H1 (cell line): Measurements from ENCODE around the gene TUBB8. TPM values are rescaled to one million over a fixed set of nuclear protein-coding genes. Genes with fewer than 3 reads are reported as not detected.

Source experiments
- CTCF ChIA-PET: fragments of 300-600 bp; sonication (Branson Sonifier 250); formaldehyde crosslinking; loops from one replicate; lab custom pipeline; 2021; ENCODE audit not compliant: partially characterized antibody; lab: Charles Lee
- POLR2A ChIA-PET: fragments of 300-600 bp; sonication (Branson Sonifier 250); formaldehyde crosslinking; loops from one replicate; lab custom pipeline; 2021; ENCODE audit warnings: inconsistent platforms; ENCODE audit not compliant: partially characterized antibody; lab: Charles Lee
- DNase-seq, 2 experiments: peaks; one replicate each; pipeline versions ENCODE4 v3.0.0 to v3.0.0-alpha.2; 2010 to 2022; ENCODE audit warnings: low spot score in 2 of 2, low read depth in 1 of 2, mixed read lengths in 1 of 2
- FAIRE-seq: peaks from 2 replicates; lab custom pipeline; 2011; peaks lifted over from hg19 to GRCh38; lab: Jason Lieb, UNC
- H2AFZ ChIP-seq: 2 replicates; pipeline ENCODE4 v1.8.1; 2012; ENCODE audit warnings: low read length, inconsistent platforms
- H2AK5ac ChIP-seq: 2 replicates; pipeline ENCODE4 v1.6.1; 2013; ENCODE audit warnings: low read depth, low read length
- H2BK120ac ChIP-seq: replicated peaks from 2 replicates; pipeline ENCODE3; 2013; ENCODE audit warnings: low read depth, low read length, inconsistent platforms
- H2BK12ac ChIP-seq: 2 replicates; pipeline ENCODE4 v1.6.1; 2013; ENCODE audit warnings: low read depth, low read length
- H2BK15ac ChIP-seq: 2 replicates; pipeline ENCODE4 v1.6.1; 2013; ENCODE audit warnings: low read length
- H2BK20ac ChIP-seq: 2 replicates; pipeline ENCODE4 v1.6.1; 2013; ENCODE audit warnings: low read length
- H2BK5ac ChIP-seq: 2 replicates; pipeline ENCODE4 v1.6.1; 2013; ENCODE audit warnings: low read depth, low read length
- H3K14ac ChIP-seq: 2 replicates; pipeline ENCODE4 v1.6.1; 2013; ENCODE audit warnings: inconsistent platforms; ENCODE audit not compliant: insufficient read length
- H3K18ac ChIP-seq: 2 replicates; pipeline ENCODE4 v1.6.1; 2013; ENCODE audit warnings: low read length; ENCODE audit errors: extremely low read depth
- H3K23ac ChIP-seq: 2 replicates; pipeline ENCODE4 v1.6.1; 2013; ENCODE audit warnings: inconsistent platforms; ENCODE audit not compliant: insufficient read length
- H3K23me2 ChIP-seq: 2 replicates; pipeline ENCODE4 v1.6.1; 2013; ENCODE audit warnings: low read depth, low read length
- H3K27ac ChIP-seq: 2 replicates; pipeline ENCODE4 v1.6.1; 2011; ENCODE audit warnings: low read depth, low read length, inconsistent platforms
- H3K27me3 ChIP-seq, 4 experiments: replicated peaks in 1 of 4; 1 replicate in 1 of 4; 2 replicates in 3 of 4; pipeline versions ENCODE4 v1.6.1 to v1.8.1; 2011 to 2013; ENCODE audit warnings: low read length in 3 of 4, mild to moderate bottlenecking in 3 of 4, inconsistent platforms in 2 of 4, mixed read lengths in 2 of 4, moderate library complexity in 1 of 4; ENCODE audit not compliant: control insufficient read depth in 3 of 4, insufficient read depth in 3 of 4; ENCODE audit errors: extremely low read depth in 1 of 4
- H3K36me3 ChIP-seq, 4 experiments: 2 replicates each; pipeline versions ENCODE4 v1.6.1 to v1.8.1; 2011 to 2013; ENCODE audit warnings: mild to moderate bottlenecking in 4 of 4, low read length in 3 of 4, moderate library complexity in 2 of 4, control low read depth in 1 of 4, inconsistent platforms in 1 of 4; ENCODE audit not compliant: insufficient read depth in 4 of 4, control insufficient read depth in 2 of 4
- H3K4ac ChIP-seq: replicated peaks from 2 replicates; pipeline ENCODE3; 2013; ENCODE audit warnings: low read length, low read depth, mixed read lengths, inconsistent platforms; ENCODE audit not compliant: insufficient read length
- H3K4me1 ChIP-seq, 4 experiments: replicated peaks in 1 of 4; 1 replicate in 1 of 4; 2 replicates in 3 of 4; pipeline versions ENCODE4 v1.6.1 to v1.8.1; 2011 to 2013; ENCODE audit warnings: low read length in 3 of 4, inconsistent platforms in 2 of 4, mixed read lengths in 1 of 4; ENCODE audit not compliant: insufficient read depth in 4 of 4, control insufficient read depth in 3 of 4
- H3K4me2 ChIP-seq, 2 experiments: 2 replicates each; pipeline versions ENCODE4 v1.6.1 to v1.8.1; 2011 to 2013; ENCODE audit warnings: low read depth in 2 of 2, low read length in 2 of 2, control low read depth in 1 of 2, inconsistent platforms in 1 of 2, mild to moderate bottlenecking in 1 of 2; ENCODE audit not compliant: insufficient read depth in 1 of 2
- H3K4me3 ChIP-seq, 4 experiments: fragments of 200-600, 300-600 bp in 1 of 4; sonication (generic), shearing (Covaris generic), sonication (Bioruptor Twin) in 1 of 4; 2 replicates each; pipeline versions ENCODE4 v1.5.1 to v1.8.1; 2011 to 2016; ENCODE audit warnings: low read length in 4 of 4, low read depth in 3 of 4, control low read depth in 2 of 4, inconsistent platforms in 2 of 4, mild to moderate bottlenecking in 2 of 4, mixed read lengths in 1 of 4, moderate library complexity in 1 of 4; ENCODE audit not compliant: insufficient read depth in 2 of 4; ENCODE audit errors: extremely low read depth in 1 of 4
- H3K56ac ChIP-seq: replicated peaks from 2 replicates; pipeline ENCODE3; 2013; ENCODE audit warnings: low read depth, mild to moderate bottlenecking, mixed read lengths, low read length, inconsistent platforms; ENCODE audit not compliant: insufficient read length
- H3K79me1 ChIP-seq: 2 replicates; pipeline ENCODE4 v1.6.1; 2013; ENCODE audit warnings: low read depth, low read length, control low read depth
- H3K79me2 ChIP-seq, 2 experiments: 2 replicates each; pipeline versions ENCODE4 v1.6.1 to v1.8.1; 2012 to 2013; ENCODE audit warnings: low read length in 2 of 2, mild to moderate bottlenecking in 2 of 2, inconsistent platforms in 1 of 2; ENCODE audit not compliant: insufficient read depth in 2 of 2, control insufficient read depth in 1 of 2
- H3K9ac ChIP-seq, 4 experiments: replicated peaks in 1 of 4; 1 replicate in 1 of 4; 2 replicates in 3 of 4; pipeline versions ENCODE4 v1.6.1 to v1.8.1; 2011 to 2013; ENCODE audit warnings: low read depth in 3 of 4, low read length in 3 of 4, control low read depth in 2 of 4, mild to moderate bottlenecking in 2 of 4, moderate library complexity in 2 of 4, inconsistent platforms in 1 of 4; ENCODE audit errors: extremely low read depth in 1 of 4
- H3K9me3 ChIP-seq, 2 experiments: 2 replicates each; pipeline versions ENCODE4 v1.6.1 to v1.8.1; 2012 to 2013; ENCODE audit warnings: mild to moderate bottlenecking in 2 of 2, moderate library complexity in 2 of 2, control low read depth in 1 of 2, inconsistent platforms in 1 of 2, low read depth in 1 of 2, low read length in 1 of 2, mixed read lengths in 1 of 2; ENCODE audit not compliant: insufficient read depth in 2 of 2
- H4K20me1 ChIP-seq, 2 experiments: replicated peaks in 1 of 2; 2 replicates each; pipeline versions ENCODE3 to v1.8.1; 2011 to 2013; ENCODE audit warnings: inconsistent platforms in 2 of 2, low read length in 2 of 2, mild to moderate bottlenecking in 1 of 2; ENCODE audit not compliant: insufficient read depth in 2 of 2, control insufficient read depth in 1 of 2
- H4K5ac ChIP-seq: 2 replicates; pipeline ENCODE4 v1.6.1; 2013; ENCODE audit warnings: low read length, low read depth, mixed read lengths, inconsistent platforms; ENCODE audit not compliant: insufficient read length
- H4K8ac ChIP-seq: 2 replicates; pipeline ENCODE4 v1.8.0; 2013; ENCODE audit warnings: mild to moderate bottlenecking, moderate library complexity, low read length, inconsistent platforms; ENCODE audit not compliant: insufficient read depth; ENCODE audit errors: extremely low read depth
- H4K91ac ChIP-seq: replicated peaks from 2 replicates; pipeline ENCODE3; 2013; ENCODE audit warnings: low read length, mixed read lengths, inconsistent platforms; ENCODE audit not compliant: insufficient read length
- BACH1 ChIP-seq: IDR thresholded peaks from 2 replicates; pipeline ENCODE4 v1.6.1; 2012; ENCODE audit warnings: low read length, improper control_type of control experiment
- BRCA1 ChIP-seq: IDR thresholded peaks from 2 replicates; pipeline ENCODE4 v1.6.1; 2012; ENCODE audit warnings: low read depth, low read length, improper control_type of control experiment
- CHD1 ChIP-seq: IDR thresholded peaks from 2 replicates; pipeline ENCODE4 v1.6.1; 2012; ENCODE audit warnings: low read depth, low read length, improper control_type of control experiment
- EGR1 ChIP-seq: IDR thresholded peaks from 2 replicates; pipeline ENCODE4 v1.6.1; 2011; ENCODE audit warnings: low read depth, low read length, borderline replicate concordance
- EZH2 ChIP-seq: fragments of 200-600 bp; sonication (generic); IDR thresholded peaks from 2 replicates; pipeline ENCODE4 v1.7.1; 2012; ENCODE audit warnings: low read depth, mild to moderate bottlenecking, moderate library complexity, low read length, inconsistent platforms; ENCODE audit not compliant: severe bottlenecking
- KDM1A ChIP-seq: fragments of 200-600, 300-600 bp; sonication (generic); IDR thresholded peaks from 2 replicates; pipeline ENCODE4 v1.7.1; 2016; ENCODE audit warnings: mild to moderate bottlenecking, low read length, borderline replicate concordance
- KDM5A ChIP-seq: fragments of 200-600 bp; IDR thresholded peaks from 2 replicates; pipeline ENCODE4 v1.7.1; 2012; ENCODE audit warnings: mild to moderate bottlenecking, low read length, inconsistent platforms, mixed read lengths
- MAX ChIP-seq: IDR thresholded peaks from 2 replicates; pipeline ENCODE4 v1.6.1; 2012; ENCODE audit warnings: inconsistent platforms
- PHF8 ChIP-seq: fragments of 200-600 bp; sonication (generic); conservative IDR thresholded peaks from 2 replicates; pipeline ENCODE4 v1.7.1; 2012; ENCODE audit warnings: low read depth, mild to moderate bottlenecking, inconsistent platforms, low read length, moderate library complexity
- SIX5 ChIP-seq: IDR thresholded peaks from 2 replicates; pipeline ENCODE4 v1.6.1; 2011; ENCODE audit warnings: mild to moderate bottlenecking, low read depth, low read length
- SP4 ChIP-seq: IDR thresholded peaks from 2 replicates; pipeline ENCODE4 v1.6.1; 2012; ENCODE audit warnings: low read length, inconsistent platforms
- SUZ12 ChIP-seq: fragments of 200-600 bp; sonication (generic); IDR thresholded peaks from 2 replicates; pipeline ENCODE4 v1.6.1; 2012; ENCODE audit warnings: mild to moderate bottlenecking, inconsistent platforms, low read length, moderate library complexity, mixed read lengths
- TAF7 ChIP-seq: optimal IDR thresholded peaks from 2 replicates; pipeline ENCODE3; 2011; ENCODE audit warnings: low read depth, mild to moderate bottlenecking, inconsistent platforms, low read length, moderate library complexity, borderline replicate concordance
- USF2 ChIP-seq: IDR thresholded peaks from 2 replicates; pipeline ENCODE4 v1.6.1; 2011; ENCODE audit warnings: low read length, improper control_type of control experiment
- WGBS, 2 experiments: shearing (Covaris generic) in 1 of 2; methylation state at CpG; one replicate each; pipeline versions ENCODE4 v1.1.6 to v1.1.7; 2013 to 2015; ENCODE audit warnings: low lambda C conversion rate in 2 of 2, mixed read lengths in 2 of 2, inconsistent platforms in 1 of 2, low coverage in 1 of 2, missing lambda C conversion rate in 1 of 2; ENCODE audit not compliant: insufficient replicate concordance in 2 of 2, insufficient coverage in 1 of 2, insufficient read length in 1 of 2; ENCODE audit errors: extremely low coverage in 1 of 2, missing lambda C conversion rate in 1 of 2; 5-methylcytosine and 5-hydroxymethylcytosine counted together
- polyA plus RNA-seq, 7 experiments: library from polyadenylated mRNA; depleted of rRNA in 3 of 7; stranded (reverse) in 5 of 7; unstranded in 2 of 7; fragments of >200 nt in 5 of 7; fragments of 200-250 nt in 2 of 7; gene quantifications; 1 replicate in 5 of 7; 2 replicates in 1 of 7; 4 replicates in 1 of 7; pipeline versions ENCODE4 v1.2.1 to v1.2.3, GENCODE V29; 2011 to 2013; ENCODE audit warnings: missing spikeins in 2 of 7, mixed read lengths in 2 of 7
- total RNA-seq: library from RNA; stranded (reverse); fragmentation: NEBNext Ultra II Directional; extraction: Animal tissue kit (Norgen Biotek cat#: 25700); gene quantifications from 2 replicates; pipeline ENCODE4 v1.2.1, GENCODE V29; 2021

TUBB8 gene
- total and polyA plus RNA-seq, 2 of the 8 experiments (the other 6 are each of a cell fraction or from before 2014, with no cell fraction given): 1.4 to 1.5 TPM

GRCh38 chr10:91313-91712 lies 42.2 kb upstream of the TUBB8 start:
- H2BK5ac ChIP-seq: no peak overlapping the region
- WGBS, 2 experiments: 92% methylated on average over 8 of the region's 8 CpGs; no CpG with 5 or more reads in 1 of the 2 experiments
- TF ChIP-seq EGR1: no peak
- TF ChIP-seq KDM1A: no peak
- no peak for TF ChIP-seq SIX5
- TF ChIP-seq KDM5A: no peak
- no peak for TF ChIP-seq BACH1
- TF ChIP-seq BRCA1: no peak
- TF ChIP-seq CHD1: no peak
- no peak for TF ChIP-seq TAF7
- no peak for TF ChIP-seq SUZ12
- TF ChIP-seq MAX: no peak
- no peak for TF ChIP-seq SP4
- TF ChIP-seq USF2: no peak
- no peak for TF ChIP-seq EZH2
- no peak for TF ChIP-seq PHF8

More at GRCh38 chr10:91313-91712, 42.2 kb upstream of the TUBB8 start:
- H3K79me1 ChIP-seq: no peaks in the 10 kb centered on the region
- H3K36me3 ChIP-seq: no peaks in the 10 kb centered on the region
- CTCF ChIA-PET: interaction anchor here (0.6 to 1.1 kb wide), 3 partner anchors 10 to 409 kb away, joined by 3 to 4 read pairs (median 3); no protein-coding TSS in a partner anchor
- H3K23me2 ChIP-seq: no peaks in the 10 kb centered on the region
- H3K9me3 ChIP-seq: peaks cover 15 to 28% of the 10 kb centered on the region in 2 experiments
- no peak overlapping the region for H2BK20ac ChIP-seq
- no peak overlapping the region for H3K56ac ChIP-seq
- H4K5ac ChIP-seq: no peak overlapping the region
- H3K4me3 ChIP-seq: no peak overlapping the region
- no peak overlapping the region for H3K9ac ChIP-seq
- no peak overlapping the region for H2BK15ac ChIP-seq
- DNase-seq (no peak), FAIRE-seq (no peak)
- H3K79me2 ChIP-seq: no peaks in the 10 kb centered on the region
- no peak overlapping the region for H3K4me2 ChIP-seq
- POLR2A ChIA-PET: no interaction called here
- no peaks in the 10 kb centered on the region; a peak in 1 of 7 replicates for H3K4me1 ChIP-seq
- H3K18ac ChIP-seq: no peak overlapping the region; the same call in 1 of the 2 replicates
- H3K4ac ChIP-seq: no peak overlapping the region
- H4K20me1 ChIP-seq: no peaks in the 10 kb centered on the region
- H2AK5ac ChIP-seq: no peak overlapping the region
- H2AFZ ChIP-seq: no peak overlapping the region
- no peak overlapping the region for H2BK12ac ChIP-seq
- no peak overlapping the region for H3K23ac ChIP-seq
- H4K91ac ChIP-seq: no peak overlapping the region
- H3K27me3 ChIP-seq: no peaks in the 10 kb centered on the region
- no peak overlapping the region for H4K8ac ChIP-seq
- H3K14ac ChIP-seq: no peak overlapping the region
- H2BK120ac ChIP-seq: no peak overlapping the region
- no peak overlapping the region for H3K27ac ChIP-seq
